GM15510 (cell line): ENCODE results near the gene ANKRD40.

ENCODE experiments used
- POLR2A ChIP-seq: IDR thresholded peaks from 3 replicates; pipeline ENCODE4 v1.6.1; 2011; ENCODE audit warnings: borderline replicate concordance; ENCODE audit not compliant: insufficient read length; ENCODE audit errors: extremely low read depth

ANKRD40 gene

GRCh38 chr17:50691550-50692447 lies 15.9 kb downstream of the ANKRD40 start:
- no peak for TF ChIP-seq POLR2A

- TF ChIP-seq POLR2A: no peak
These were observed 16.7 kb downstream of the ANKRD40 start for GRCh38 chr17:50690887-50691549.

GRCh38 chr17:50689956-50690886 lies 17.5 kb downstream of the ANKRD40 start:
- no peak for TF ChIP-seq POLR2A

DNA sequence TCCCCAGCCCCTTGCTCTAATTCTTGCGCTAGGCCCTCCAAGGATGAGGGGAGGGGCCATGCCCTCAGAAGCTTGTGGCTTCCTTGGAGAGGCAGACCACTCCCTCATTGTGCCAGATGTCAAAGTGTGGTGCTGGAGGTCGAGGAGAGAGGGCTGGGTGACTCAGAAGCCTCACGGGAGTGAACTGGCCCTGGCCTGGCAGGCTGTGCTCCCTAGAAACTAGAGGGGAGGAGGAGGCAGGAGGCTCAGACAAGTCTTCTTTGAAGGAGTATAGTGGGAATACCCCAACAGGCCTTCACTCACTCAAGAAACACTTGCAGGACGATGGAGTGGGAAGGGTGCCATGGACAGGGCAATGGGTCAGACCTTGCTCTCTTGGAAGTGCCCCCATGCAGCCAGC lies 18.5 kb downstream of the ANKRD40 start:
- TF ChIP-seq POLR2A: no peak

DNA sequence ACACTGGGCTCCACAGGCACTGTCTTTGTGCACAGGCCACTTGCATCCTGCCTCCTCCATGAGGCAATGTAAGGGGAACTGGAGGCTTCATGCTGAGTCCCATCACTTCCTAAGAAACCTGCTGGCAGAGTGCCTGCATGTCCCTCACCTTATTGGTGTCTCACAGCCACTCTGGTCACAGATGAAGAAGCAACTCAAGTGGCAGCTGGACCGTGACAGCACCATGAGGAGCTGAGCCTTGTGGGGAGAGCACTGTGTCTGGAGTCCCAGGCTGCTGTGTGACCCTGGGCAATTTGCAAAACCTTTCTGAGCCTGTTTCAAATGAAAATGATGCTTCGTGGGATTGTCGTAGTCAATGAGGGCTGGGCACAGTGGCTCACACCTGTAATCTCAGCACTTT lies 19.5 kb downstream of the ANKRD40 start:
- no peak for TF ChIP-seq POLR2A

DNA sequence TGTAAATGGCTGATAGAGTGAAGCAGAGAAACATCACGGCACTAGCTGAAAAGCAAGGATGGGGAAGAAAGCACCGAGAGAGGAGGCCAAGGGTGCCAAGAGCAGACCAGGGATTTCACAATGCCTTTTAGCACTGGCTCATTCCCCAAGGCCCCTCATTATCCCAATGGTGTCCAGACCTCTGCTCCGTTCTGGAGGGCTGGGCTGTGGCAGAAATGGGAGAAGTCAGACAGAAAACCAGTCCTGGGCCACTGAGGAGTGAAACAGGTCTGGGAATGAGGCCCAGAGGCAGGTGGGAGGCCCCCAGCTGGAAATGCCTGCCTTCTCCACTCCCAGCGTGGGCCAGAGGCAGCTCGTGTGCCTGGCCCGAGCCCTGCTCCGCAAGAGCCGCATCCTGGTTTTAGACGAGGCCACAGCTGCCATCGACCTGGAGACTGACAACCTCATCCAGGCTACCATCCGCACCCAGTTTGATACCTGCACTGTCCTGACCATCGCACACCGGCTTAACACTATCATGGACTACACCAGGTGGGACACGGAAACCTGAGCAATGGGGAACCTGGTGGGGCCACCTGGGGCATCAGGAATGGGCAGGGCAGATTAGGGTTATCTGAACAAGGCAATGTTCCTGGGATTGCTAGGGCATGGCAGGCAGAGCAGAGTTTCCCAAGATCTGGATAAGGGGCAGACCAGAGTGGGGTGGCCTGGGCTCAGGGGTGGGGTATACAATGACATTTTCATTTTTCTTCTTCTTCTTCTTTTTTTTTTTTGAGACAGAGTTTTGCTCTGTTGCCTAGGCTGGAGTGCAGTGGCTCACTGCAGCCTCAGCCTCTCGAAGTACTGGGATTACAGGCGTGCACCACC lies 20.3 kb downstream of the ANKRD40 start:
- no peak for TF ChIP-seq POLR2A

DNA sequence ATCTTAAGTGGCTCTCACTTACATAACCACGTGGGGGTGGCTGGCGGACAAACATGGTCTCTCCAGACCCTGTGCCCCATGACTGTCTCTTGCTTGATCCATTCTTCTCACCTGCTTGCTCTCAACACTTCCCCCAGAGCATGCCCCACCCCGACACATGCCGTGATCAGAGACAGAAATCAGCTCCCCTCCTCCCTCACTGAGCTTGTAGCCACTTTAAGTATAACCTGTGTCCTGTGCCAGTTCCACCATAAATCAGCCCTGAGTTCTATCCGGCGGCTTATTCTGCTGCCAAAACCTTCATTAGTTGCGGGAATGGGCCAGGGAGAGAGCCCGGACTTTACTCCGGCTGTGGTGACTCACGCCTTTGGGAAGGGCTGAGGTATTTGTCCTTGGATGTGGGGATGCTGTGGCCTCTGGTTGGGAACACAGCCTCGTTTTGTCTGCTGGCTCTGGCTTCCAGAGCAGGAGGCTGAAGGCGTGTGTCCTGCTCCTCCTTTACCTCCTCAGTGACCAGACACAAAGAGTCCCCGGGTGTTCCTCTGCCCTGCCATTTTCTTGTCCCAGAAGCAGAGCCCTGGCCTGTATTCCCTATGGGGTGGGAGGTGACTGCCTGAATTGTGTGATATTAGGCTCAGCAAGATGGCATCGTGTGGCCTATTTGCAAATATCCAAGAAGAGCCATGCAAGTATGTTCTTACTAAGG lies 21.1 kb downstream of the ANKRD40 start:
- TF ChIP-seq POLR2A: no peak

GRCh38 chr17:50685691-50686493 lies 21.8 kb downstream of the ANKRD40 start:
- TF ChIP-seq POLR2A: no peak

- no peak for TF ChIP-seq POLR2A
These were observed 22.4 kb downstream of the ANKRD40 start for GRCh38 chr17:50685334-50685665.

DNA sequence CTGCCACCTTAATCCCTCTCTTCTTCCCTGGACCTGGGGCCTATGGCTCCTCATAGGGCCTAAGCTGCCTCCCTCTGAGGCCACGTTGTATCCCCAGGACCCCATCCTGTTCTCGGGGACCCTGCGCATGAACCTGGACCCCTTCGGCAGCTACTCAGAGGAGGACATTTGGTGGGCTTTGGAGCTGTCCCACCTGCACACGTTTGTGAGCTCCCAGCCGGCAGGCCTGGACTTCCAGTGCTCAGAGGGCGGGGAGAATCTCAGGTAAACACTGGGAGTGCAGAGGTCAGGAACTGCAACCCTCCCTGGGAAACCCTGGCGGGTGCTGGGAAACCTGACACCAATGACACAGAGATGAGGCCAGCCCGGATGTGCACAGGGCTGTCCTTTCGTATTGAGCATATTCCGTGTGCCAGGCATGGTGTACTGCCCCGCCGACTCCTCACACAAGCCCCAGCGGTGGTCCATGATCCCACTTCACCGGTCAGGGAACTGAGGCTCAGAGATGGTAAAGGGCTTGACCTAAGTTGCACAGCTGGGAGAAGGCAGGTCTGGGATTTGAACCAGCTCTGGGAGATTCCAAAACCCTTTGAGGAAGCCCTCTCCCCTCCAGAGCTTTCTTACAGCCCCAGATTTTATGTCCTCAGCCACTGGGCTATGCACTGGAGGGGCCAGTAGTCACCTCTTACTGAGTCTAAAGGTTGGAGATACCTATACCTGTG lies 22.9 kb downstream of the ANKRD40 start:
- no peak for TF ChIP-seq POLR2A

DNA sequence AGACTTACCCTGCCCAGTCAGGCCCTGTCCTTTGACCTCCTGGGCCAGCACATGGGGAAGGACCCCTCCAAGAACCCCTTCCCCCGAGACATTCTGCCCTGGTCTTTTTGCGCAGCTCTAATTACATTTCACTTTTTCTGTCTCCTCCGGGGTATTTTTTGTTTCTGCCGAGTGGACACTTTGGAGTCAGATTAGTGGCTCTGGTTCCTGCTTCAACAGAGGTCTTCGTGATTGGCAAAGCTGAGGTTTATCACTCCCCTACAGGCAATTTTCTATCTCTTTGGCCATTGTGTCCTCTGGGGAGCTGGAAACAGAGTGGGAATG lies 23.5 kb downstream of the ANKRD40 start:
- no peak for TF ChIP-seq POLR2A
